GM10266 (cell line): ENCODE data around the gene TUBA4B.

Experiments
- DNase-seq: peaks from one replicate; pipeline ENCODE4 v3.0.0; 2012; ENCODE audit errors: extremely low spot score
- TF ChIP-seq, protein P1 (sequence below): IDR thresholded peaks from 2 replicates; pipeline ENCODE4 v1.5.1; 2012; ENCODE audit warnings: mild to moderate bottlenecking, low read depth; ENCODE audit not compliant: control insufficient read depth, insufficient read depth; ENCODE audit errors: missing control alignments

The TUBA4B gene

DNA sequence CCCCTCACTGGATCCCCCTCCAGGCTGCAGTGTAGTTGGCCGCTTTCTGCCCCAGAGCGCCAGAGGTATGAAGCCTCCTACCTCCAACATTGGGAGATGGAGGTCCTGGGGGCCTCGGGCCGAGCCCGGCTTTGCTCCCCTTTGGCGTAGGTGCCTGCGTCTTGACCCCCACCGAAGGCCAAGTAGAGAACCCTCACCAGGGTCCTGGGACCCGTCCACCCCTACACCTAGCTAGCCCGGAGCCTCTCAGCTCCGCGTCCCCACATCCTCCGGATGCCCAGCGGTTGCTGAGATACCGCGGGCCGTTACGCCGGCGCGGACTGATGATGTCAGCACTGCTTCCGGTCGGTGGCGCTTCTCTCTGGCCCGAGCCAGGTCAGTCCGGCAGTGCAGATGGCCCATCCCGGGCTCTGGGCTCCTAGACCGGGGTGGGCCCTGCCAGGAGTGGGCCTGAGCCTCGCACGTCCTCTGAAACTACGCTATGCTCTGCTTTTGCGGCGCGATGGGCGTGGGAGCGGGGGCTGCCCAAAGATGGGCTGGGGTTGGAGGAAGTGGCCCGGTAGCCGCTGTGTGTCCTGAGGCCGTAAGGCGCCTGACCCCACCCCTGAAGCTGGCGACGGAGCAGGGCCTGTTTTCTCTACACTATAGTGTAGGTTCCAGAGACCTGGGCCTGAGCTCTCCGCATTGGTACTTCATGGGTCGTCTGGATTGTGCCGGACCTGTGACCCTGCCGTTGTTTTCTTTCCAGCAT, 7.7 kb upstream of the TUBA4B start, which contains the start of the genes GLB1L and STK16:
Gene GLB1L (minus strand): TSS at position 297 of the 751 bp plus-strand sequence. CDS start 1,871 bp downstream, outside the sequence.
Gene STK16 (plus strand): TSS at position 332 of the 751 bp plus-strand sequence. CDS start 521 bp downstream, outside the sequence.
- TF ChIP-seq, protein P1, sequence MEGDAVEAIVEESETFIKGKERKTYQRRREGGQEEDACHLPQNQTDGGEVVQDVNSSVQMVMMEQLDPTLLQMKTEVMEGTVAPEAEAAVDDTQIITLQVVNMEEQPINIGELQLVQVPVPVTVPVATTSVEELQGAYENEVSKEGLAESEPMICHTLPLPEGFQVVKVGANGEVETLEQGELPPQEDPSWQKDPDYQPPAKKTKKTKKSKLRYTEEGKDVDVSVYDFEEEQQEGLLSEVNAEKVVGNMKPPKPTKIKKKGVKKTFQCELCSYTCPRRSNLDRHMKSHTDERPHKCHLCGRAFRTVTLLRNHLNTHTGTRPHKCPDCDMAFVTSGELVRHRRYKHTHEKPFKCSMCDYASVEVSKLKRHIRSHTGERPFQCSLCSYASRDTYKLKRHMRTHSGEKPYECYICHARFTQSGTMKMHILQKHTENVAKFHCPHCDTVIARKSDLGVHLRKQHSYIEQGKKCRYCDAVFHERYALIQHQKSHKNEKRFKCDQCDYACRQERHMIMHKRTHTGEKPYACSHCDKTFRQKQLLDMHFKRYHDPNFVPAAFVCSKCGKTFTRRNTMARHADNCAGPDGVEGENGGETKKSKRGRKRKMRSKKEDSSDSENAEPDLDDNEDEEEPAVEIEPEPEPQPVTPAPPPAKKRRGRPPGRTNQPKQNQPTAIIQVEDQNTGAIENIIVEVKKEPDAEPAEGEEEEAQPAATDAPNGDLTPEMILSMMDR = no peak
- DNase-seq = peak; percentile 91

DNA sequence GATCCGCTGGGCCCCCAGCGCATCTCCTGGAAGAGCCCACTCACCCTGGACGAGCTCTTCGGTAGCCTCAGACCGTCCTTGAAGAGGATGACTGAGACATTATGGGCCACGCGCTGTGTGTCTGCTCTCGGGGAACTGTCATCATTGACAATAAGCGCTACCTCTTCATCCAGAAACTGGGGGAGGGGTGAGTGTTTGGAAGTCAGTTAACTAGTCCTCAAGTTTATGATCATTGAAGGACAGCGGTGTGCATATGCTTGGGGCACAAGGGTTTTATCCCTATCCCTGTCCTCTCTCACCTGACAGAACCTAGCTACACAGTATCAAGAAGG, 7.2 kb upstream of the TUBA4B start:
- TF ChIP-seq, protein P1 = no peak
- DNase-seq = no peak

DNA sequence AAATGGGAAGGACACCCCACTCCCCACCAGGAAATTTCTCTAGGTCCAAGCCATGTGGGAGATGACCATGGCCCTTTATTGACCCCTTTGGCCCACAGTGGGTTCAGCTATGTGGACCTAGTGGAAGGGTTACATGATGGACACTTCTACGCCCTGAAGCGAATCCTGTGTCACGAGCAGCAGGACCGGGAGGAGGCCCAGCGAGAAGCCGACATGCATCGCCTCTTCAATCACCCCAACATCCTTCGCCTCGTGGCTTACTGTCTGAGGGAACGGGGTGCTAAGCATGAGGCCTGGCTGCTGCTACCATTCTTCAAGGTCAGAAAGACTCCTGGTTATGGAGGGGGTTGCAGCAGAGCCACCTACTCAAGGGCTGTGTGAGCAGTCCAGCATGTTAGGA, 6.5 kb upstream of the TUBA4B start:
- no peak for DNase-seq
- TF ChIP-seq, protein P1 = no peak

DNA sequence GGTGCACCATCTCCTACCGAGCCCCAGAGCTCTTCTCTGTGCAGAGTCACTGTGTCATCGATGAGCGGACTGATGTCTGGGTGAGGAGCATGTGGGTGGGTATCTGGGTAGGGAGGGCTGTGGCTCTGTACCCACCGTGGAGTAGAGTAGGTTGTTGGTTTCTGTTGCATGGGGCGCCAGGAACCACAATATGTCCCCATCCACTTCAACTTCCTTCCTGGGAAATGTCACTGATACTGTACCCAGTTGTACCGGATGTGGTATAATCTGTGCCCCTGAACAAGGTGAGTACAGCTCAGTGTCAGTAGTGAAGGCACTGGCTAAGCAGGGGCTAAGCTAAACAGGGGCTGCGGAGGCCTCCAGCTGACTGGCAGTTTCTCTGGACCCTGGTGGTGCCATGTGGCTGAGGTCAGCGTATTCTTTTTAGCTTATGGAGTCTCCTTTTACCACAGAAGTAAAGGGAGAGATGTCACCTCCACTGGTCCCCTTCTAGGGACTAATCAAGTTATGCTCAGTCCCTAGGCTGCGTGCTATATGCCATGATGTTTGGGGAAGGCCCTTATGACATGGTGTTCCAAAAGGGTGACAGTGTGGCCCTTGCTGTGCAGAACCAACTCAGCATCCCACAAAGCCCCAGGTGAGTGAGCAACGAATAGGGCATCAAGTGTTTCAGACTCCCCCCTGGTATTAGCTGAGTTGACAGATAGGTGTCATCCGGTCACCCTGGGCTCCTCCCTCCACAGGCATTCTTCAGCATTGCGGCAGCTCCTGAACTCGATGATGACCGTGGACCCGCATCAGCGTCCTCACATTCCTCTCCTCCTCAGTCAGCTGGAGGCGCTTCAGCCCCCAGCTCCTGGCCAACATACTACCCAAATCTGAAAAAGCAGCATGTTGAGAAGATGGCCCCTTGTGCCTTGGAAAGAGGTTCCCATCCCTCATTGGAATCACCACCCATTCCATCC, 5.1 kb upstream of the TUBA4B start:
- TF ChIP-seq, protein P1 = no peak
- no peak for DNase-seq

DNA sequence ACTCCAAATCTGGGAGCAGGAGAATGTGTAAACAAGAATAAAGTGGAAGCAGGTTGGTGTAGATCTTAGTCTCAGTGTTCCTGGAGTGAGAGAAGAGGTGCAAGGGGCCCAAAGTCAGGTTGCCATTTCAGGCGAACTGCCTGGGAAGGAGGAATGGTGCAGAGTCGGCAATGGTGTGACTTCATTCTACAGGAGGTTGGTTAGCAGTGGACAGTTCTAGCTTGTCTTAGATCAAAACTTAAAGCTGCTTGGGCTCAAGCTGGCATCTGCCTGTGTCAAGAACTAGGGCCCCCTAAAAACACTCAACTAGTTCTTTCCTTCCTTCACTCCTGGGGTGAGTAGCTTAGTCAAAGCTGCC, 4.2 kb upstream of the TUBA4B start:
- TF ChIP-seq, protein P1 = no peak
- DNase-seq = no peak

DNA sequence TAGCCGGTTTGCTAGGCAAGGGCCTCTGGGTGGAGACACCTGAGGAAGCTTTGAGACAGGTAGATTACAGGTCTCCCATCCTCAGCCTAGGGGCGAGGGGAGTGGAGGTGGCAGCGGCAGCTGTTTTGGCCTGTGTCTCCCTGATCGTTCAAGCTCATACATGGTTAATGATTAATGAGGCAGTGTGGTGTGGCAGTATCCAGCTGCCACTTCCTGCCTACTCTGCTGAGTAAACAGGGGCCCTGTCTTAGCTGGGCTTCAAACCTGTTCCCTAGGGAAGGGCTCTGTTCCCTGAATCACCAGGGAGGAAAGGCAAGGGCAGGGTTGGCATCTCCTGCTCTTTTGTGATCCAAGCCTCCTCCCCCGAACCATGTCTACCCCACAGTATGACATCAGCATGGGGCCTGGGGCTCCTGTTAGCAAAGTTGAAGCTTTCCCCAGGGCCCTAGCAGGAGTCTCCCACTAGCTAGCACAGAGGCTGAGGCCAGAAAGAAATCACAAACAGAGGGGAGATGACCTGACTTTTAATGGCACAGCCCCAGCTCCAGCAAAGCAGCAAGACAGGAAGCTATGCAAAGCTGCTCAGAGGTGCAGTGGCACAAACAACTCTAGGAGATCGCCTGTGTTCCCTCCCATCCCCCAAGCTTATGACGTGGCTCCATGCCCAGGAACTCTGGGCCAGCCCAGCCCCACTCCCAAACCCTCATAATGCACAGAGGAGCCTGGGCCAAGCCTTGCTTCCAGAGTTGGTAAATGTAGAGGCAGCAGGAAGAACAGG, 3.7 kb upstream of the TUBA4B start:
- DNase-seq = no peak
- TF ChIP-seq, protein P1 = no peak
